Spleen (tissue), 11 donors: Measurements from ENCODE around the gene SLC6A13. TPM values are rescaled to one million over a fixed set of nuclear protein-coding genes. Genes with fewer than 3 reads are reported as not detected.

Experiments
- DNase-seq: peaks from one replicate; pipeline ENCODE4 v3.0.0-alpha.2; 2020
- H3K27ac ChIP-seq, 8 donors: fragments of 200-600 bp; sonication (generic) in 7 of 8; 1 replicate in 4 of 8; 2 replicates in 4 of 8; pipeline versions ENCODE4 v1.5.0 to v1.8.0; 2016 to 2021; ENCODE audit warnings: inconsistent platforms in 4 of 8, mild to moderate bottlenecking in 4 of 8, moderate library complexity in 1 of 8
- H3K27me3 ChIP-seq, 7 donors: fragments of 200-600 bp; sonication (generic) in 6 of 7; replicated peaks in 1 of 7; 1 replicate in 4 of 7; 2 replicates in 3 of 7; pipeline versions ENCODE4 v1.5.0 to v1.8.0; 2016 to 2021; ENCODE audit warnings: inconsistent platforms in 3 of 7, mild to moderate bottlenecking in 1 of 7
- H3K36me3 ChIP-seq, 6 donors: fragments of 200-600 bp; sonication (generic) in 5 of 6; 1 replicate in 4 of 6; 2 replicates in 2 of 6; pipeline versions ENCODE4 v1.5.0 to v1.8.0; 2016 to 2021; ENCODE audit warnings: inconsistent platforms in 2 of 6
- H3K4me1 ChIP-seq, 6 donors: fragments of 200-600 bp; sonication (generic) in 5 of 6; 1 replicate in 3 of 6; 2 replicates in 3 of 6; pipeline versions ENCODE4 v1.5.0 to v1.8.0; 2016 to 2021; ENCODE audit warnings: inconsistent platforms in 3 of 6
- H3K4me3 ChIP-seq, 8 donors: fragments of 200-600 bp; sonication (generic) in 7 of 8; 1 replicate in 4 of 8; 2 replicates in 4 of 8; pipeline versions ENCODE4 v1.5.0 to v1.8.0; 2016 to 2021; ENCODE audit warnings: inconsistent platforms in 4 of 8, mild to moderate bottlenecking in 4 of 8, moderate library complexity in 2 of 8
- H3K9me3 ChIP-seq, 8 donors: fragments of 200-600 bp; sonication (generic) in 7 of 8; 1 replicate in 4 of 8; 2 replicates in 4 of 8; pipeline versions ENCODE4 v1.5.0 to v1.8.0; 2016 to 2021; ENCODE audit warnings: inconsistent platforms in 4 of 8
- POLR2A ChIP-seq, 3 donors: fragments of 450-650 bp; IDR thresholded peaks; one replicate each; pipeline ENCODE4 v1.5.1; 2017; ENCODE audit warnings: antibody characterized with exemption in 3 of 3, mild to moderate bottlenecking in 1 of 3
- POLR2AphosphoS5 ChIP-seq, 3 donors: sonication (generic); formaldehyde crosslinking; IDR thresholded peaks; one replicate each; pipeline ENCODE4 v1.5.1; 2017; ENCODE audit warnings: antibody characterized with exemption in 3 of 3
- WGBS, 5 donors: extraction: QIAGEN DNeasy Blood & Tissue Kit in 3 of 5; methylation state at CpG; one replicate each; pipeline versions ENCODE4 v1.1.5 to v1.1.7; 2013 to 2018; 5-methylcytosine and 5-hydroxymethylcytosine counted together
- intact Hi-C: fragments of 100-400 bp; cut with DNase I; formaldehyde crosslinking; loops from one replicate; pipeline ENCODE4 v1.15.0; 2023; ENCODE audit warnings: low total_unique reads
- polyA plus RNA-seq, 3 donors: library from polyadenylated mRNA; stranded (reverse); fragments of 200-250 nt; gene quantifications; one replicate each; pipeline ENCODE4 v1.2.1, GENCODE V29; 2013
- total RNA-seq, 7 donors: library from RNA; depleted of rRNA in 3 of 7; stranded (reverse); fragments of >200 nt in 3 of 7; fragmentation: NEBNext Ultra II Directional in 4 of 7; extraction: Animal tissue kit (Norgen Biotek cat#: 25700) in 4 of 7; gene quantifications; one replicate each; pipeline versions ENCODE4 v1.1.0 to v1.2.1, GENCODE V29; 2016 to 2021
- TF ChIP-seq, protein P1 (sequence below), 11 experiments: fragments of 200-600 bp in 7 of 11; fragments of 450-650 bp in 4 of 11; sonication (generic) in 4 of 11; IDR thresholded peaks in 8 of 11; conservative IDR thresholded peaks in 3 of 11; 1 replicate in 7 of 11; 2 replicates in 4 of 11; pipeline versions ENCODE4 v1.4.0 to v1.8.0; 2016 to 2021; ENCODE audit warnings: antibody characterized with exemption in 11 of 11, inconsistent platforms in 4 of 11, mild to moderate bottlenecking in 1 of 11
- donor health status: healthy with polysubstance abuse.
- donor health status: DM: no; HTN: no; CAD: no; lungs with moderate emphysema.
- donor health status: DM: no; HTN: no; CAD: no.
- donor health status: Bipolar disorder and iron deficiency.
- donor health status: healthy.
- donor health status: DM: no; HTN: no; CAD: no.
- donor health status: DM: yes; HTN: yes; CAD: no.

The SLC6A13 gene
- total and polyA plus RNA-seq, 10 donors, result 0.22 to 1.7 (median 0.30) TPM; not detected in 5

DNA sequence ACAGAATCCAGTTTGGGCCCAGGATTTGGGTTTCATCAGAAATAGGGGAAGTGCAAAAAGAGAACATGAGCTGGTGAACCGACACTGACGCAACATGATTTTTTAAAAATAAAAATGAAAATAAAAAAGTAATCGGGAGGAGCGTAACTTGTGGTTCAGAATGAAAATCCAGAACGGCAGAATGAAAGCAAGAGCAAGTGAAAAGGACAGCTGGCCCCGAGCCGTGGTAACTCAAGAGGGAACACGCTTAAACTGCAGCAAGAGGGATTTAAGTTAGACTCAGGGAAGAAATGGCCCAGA lies 50.3 kb downstream of the SLC6A13 start:
- Histone ChIP-seq H3K4me1 (peaks cover 0 to 39% (median 10%) of the 10 kb centered on the region in 6 donors), H3K27me3 (peaks cover 0 to 72% (median 16%) of the 10 kb centered on the region in 7 donors), H3K27ac (peak overlapping the region in 4 of 8 donors; percentile 47 to 76 (median 68)), H3K36me3 (no peaks in the 10 kb centered on the region), H3K9me3 (no peaks in the 10 kb centered on the region), H3K4me3 (peak overlapping the region in 3 of 8 donors; percentile 3 to 37 (median 6))
- intact Hi-C loops, result no loop called here
- TF ChIP-seq POLR2A (IDR thresholded peaks at IDR 0.05) (no peak), POLR2AphosphoS5 (IDR thresholded peaks at IDR 0.05) (no peak)
- TF ChIP-seq, protein P1, sequence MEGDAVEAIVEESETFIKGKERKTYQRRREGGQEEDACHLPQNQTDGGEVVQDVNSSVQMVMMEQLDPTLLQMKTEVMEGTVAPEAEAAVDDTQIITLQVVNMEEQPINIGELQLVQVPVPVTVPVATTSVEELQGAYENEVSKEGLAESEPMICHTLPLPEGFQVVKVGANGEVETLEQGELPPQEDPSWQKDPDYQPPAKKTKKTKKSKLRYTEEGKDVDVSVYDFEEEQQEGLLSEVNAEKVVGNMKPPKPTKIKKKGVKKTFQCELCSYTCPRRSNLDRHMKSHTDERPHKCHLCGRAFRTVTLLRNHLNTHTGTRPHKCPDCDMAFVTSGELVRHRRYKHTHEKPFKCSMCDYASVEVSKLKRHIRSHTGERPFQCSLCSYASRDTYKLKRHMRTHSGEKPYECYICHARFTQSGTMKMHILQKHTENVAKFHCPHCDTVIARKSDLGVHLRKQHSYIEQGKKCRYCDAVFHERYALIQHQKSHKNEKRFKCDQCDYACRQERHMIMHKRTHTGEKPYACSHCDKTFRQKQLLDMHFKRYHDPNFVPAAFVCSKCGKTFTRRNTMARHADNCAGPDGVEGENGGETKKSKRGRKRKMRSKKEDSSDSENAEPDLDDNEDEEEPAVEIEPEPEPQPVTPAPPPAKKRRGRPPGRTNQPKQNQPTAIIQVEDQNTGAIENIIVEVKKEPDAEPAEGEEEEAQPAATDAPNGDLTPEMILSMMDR (IDR thresholded peaks at IDR 0.05 in 8 of 11, conservative IDR thresholded peaks at IDR 0.05 in 3 of 11), result no peak
- WGBS, 5 donors, result 27 to 55% (median 39%) methylated on average over 8 of the region's 8 CpGs
- DNase-seq, result no peak

DNA sequence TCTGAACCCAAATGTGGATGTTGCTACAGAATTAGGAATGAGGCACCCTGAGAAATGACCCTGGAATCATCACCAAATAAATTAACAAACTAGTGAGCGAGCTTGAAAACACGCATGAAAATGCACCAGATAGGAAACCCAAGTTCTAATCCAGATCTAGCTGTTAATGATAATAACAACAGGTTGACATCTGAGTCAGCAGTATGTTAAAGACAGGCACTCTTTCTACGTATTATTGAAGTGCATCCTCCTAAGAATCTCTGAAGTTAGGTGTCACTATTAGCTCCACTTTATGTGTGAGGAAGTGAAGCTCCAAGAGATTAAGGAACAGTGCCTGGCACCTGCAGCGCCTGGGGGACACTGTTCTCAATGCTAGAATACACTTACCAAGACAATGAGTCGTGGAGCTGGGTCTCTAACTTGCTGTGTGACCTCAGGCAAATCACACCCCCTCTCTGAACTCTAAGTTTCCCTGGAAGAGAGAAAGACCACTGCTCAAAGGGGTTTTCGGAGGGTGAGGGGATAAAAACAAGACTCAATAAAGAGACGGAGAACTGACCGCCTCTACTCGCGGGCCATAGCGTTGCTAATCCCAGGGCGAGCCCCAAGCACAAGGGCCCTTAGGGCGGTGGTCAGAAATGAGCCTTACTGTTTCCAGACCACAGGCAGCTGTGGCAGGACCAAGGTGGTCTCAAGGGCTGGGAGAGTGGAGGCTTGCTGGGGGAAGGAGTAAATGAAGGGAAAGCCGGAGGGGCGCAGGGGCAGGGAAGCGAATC lies 50.8 kb downstream of the SLC6A13 start:
- Histone ChIP-seq H3K36me3 (no peaks in the 10 kb centered on the region), H3K27me3 (peaks cover 0 to 77% (median 16%) of the 10 kb centered on the region in 7 donors), H3K27ac (peak overlapping the region in 3 of 8 donors; percentile 60 to 76 (median 76)), H3K9me3 (no peaks in the 10 kb centered on the region), H3K4me3 (no peak overlapping the region), H3K4me1 (peaks cover 0 to 39% (median 10%) of the 10 kb centered on the region in 6 donors)
- DNase-seq, result peak; percentile 69
- intact Hi-C loops, result no loop called here
- 77 to 86% (median 83%) methylated on average over 16 of the region's 16 CpGs for WGBS, 5 donors
- TF ChIP-seq POLR2A (IDR thresholded peaks at IDR 0.05) (no peak), POLR2AphosphoS5 (IDR thresholded peaks at IDR 0.05) (no peak)
- TF ChIP-seq, protein P1 (IDR thresholded peaks at IDR 0.05 in 8 of 11, conservative IDR thresholded peaks at IDR 0.05 in 3 of 11), result no peak

DNA sequence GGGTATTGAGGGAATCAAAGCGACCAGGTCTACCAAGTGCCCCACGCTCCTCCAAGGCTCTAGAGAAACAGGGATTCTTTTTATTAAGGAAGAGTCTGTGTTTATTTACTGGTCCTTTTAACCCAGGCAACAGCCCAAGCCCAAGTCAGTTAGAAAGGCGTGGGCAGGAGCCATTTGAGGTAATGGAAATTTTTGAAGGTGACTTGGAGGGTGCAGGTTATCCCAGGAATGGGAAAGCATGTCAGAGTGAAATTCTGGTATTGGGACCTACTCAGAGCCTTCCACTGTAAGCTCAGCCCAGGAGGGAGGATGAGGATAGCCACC lies 51.5 kb downstream of the SLC6A13 start:
- H3K4me3 ChIP-seq, result no peak overlapping the region
- WGBS, 5 donors, result 75 to 94% (median 85%) methylated on average over 3 of the region's 3 CpGs
- H3K27ac ChIP-seq, result no peak overlapping the region
- peak; percentile 4 for DNase-seq
- intact Hi-C loops, result no loop called here
- peaks cover 0 to 84% (median 20%) of the 10 kb centered on the region in 7 donors for H3K27me3 ChIP-seq
- no peak for TF ChIP-seq POLR2A (IDR thresholded peaks at IDR 0.05)
- TF ChIP-seq, protein P1 (IDR thresholded peaks at IDR 0.05 in 8 of 11, conservative IDR thresholded peaks at IDR 0.05 in 3 of 11), result no peak
- H3K36me3 ChIP-seq, result no peaks in the 10 kb centered on the region
- no peaks in the 10 kb centered on the region for H3K9me3 ChIP-seq
- peaks cover 0 to 39% (median 10%) of the 10 kb centered on the region in 6 donors for H3K4me1 ChIP-seq

DNA sequence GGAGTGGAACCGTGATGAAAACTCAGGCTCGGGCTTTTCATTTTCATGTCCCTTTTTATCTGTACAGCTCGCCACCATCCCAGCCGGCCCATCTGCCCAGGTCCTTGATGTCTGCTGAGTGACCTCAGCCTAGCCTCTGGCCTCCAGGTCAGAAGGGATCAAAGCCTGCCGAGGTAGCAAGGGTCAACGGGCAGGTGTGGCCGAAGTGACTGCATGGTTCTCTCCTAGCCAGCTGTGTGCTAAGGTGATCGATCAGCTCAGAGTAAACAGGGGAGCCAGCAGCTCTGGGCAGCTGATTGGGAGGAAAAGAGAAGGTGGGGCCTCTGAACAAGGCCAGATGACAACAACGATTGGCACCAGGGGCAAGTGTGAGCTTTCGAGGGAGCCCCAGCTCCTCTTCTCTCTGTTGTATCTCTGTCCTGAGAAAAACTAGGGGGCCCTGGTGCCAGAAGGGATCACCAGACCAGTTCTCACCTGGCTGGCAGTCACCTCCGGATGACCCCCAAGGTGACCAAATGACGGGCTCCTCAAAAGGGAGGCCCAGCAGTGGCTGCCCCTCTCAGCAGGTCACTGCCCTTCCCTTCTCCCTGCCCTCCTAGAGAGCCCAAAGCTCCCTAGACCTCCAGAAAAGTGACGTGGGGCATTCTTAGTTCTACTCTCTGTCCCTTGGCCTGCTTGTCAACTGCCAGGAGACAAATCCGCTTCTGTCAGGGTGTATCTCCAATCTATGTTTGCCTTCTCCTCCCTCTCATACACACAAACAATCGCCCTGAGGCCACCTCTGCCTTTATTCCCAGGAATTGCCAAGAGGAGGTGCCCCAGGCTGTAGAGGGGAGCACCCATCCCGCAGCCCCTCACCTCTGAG lies 52.1 kb downstream of the SLC6A13 start:
- Histone ChIP-seq H3K27me3 (peaks cover 0 to 82% (median 25%) of the 10 kb centered on the region in 7 donors), H3K4me3 (no peak overlapping the region), H3K27ac (no peak overlapping the region), H3K4me1 (peaks cover 0 to 39% (median 10%) of the 10 kb centered on the region in 6 donors), H3K9me3 (no peaks in the 10 kb centered on the region), H3K36me3 (no peaks in the 10 kb centered on the region)
- 66 to 82% (median 76%) methylated on average over 16 of the region's 16 CpGs for WGBS, 5 donors
- intact Hi-C loops, result no loop called here
- TF ChIP-seq POLR2A (IDR thresholded peaks at IDR 0.05) (no peak), POLR2AphosphoS5 (IDR thresholded peaks at IDR 0.05) (no peak)
- TF ChIP-seq, protein P1 (IDR thresholded peaks at IDR 0.05 in 8 of 11, conservative IDR thresholded peaks at IDR 0.05 in 3 of 11), result no peak
- DNase-seq, result no peak
